IPS-20b (cell line): ENCODE measurements around the gene MYL12B.
A peak's percentile ranks its signal among the peaks of the same experiment; 100 is the strongest.
"Not testable (repeated sequence)": the region's sequence is repeated elsewhere in the genome, so short reads cannot be mapped to it uniquely, and the experiment has no call there.

ENCODE experiments used
- H3K27ac ChIP-seq: one replicate; pipeline ENCODE4 v1.5.1; 2013; ENCODE audit warnings: low read length
- H3K27me3 ChIP-seq: 2 replicates; pipeline ENCODE4 v1.6.1; 2013; ENCODE audit warnings: mild to moderate bottlenecking, low read length, inconsistent platforms; ENCODE audit not compliant: insufficient read depth
- H3K36me3 ChIP-seq: 2 replicates; pipeline ENCODE4 v1.6.1; 2013; ENCODE audit warnings: low read depth, mild to moderate bottlenecking, inconsistent platforms, low read length, moderate library complexity; ENCODE audit not compliant: insufficient read depth
- H3K4me1 ChIP-seq: 2 replicates; pipeline ENCODE4 v1.6.1; 2013; ENCODE audit warnings: mild to moderate bottlenecking, control low read depth, inconsistent platforms, low read length, moderate library complexity; ENCODE audit not compliant: insufficient read depth
- H3K4me3 ChIP-seq: 2 replicates; pipeline ENCODE4 v1.5.1; 2013; ENCODE audit warnings: mild to moderate bottlenecking, low read length, inconsistent platforms
- H3K9ac ChIP-seq: 2 replicates; pipeline ENCODE4 v1.6.1; 2013; ENCODE audit warnings: low read depth, mild to moderate bottlenecking, inconsistent platforms, low read length, moderate library complexity
- H3K9me3 ChIP-seq: 2 replicates; pipeline ENCODE4 v1.6.1; 2013; ENCODE audit warnings: mild to moderate bottlenecking, low read depth, low read length, inconsistent platforms; ENCODE audit not compliant: insufficient read depth

Gene MYL12B

DNA sequence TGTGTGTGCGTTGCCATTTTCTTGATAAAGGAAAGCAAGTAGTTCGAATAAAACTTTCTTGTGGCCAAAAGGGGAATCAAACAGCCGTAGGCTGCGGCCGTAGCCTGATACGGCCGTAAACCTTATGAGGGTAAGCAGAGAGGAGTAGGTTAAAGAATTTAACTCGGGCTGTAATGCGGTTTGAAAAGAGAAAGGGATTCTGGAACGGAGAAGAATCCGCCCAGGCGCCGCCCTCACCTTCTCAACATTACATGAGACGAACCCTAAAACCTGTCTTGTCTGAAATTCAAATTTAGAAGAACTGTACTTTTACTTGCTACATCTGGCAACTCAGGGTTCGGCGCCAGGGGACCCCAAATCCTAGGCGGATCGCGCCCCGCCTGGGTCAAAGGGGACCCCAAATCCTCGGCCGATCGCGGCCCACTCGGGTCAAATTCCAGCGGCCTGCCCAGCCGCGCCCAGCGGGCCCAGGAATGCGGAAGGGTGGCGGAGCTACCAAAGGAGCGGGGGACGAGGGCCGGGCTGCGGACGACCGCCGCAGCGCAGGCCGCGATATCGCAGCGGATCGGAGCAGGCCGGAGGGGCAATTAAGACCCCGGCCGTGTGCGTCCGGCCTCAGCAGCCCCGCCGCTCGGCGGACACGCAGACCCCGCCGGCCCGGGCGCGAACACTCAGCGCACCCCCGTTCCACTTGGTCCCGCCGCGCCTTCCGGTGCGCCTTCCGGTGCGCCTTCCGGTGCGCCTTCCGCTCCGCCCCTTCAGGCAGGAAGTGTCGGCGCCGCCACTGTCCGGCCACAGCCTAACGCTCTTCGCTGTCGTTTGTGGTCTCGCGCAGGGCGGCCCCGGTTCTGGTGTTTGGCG lies at the start of gene MYL12B:
Gene MYL12B (plus strand): TSS at position 761 of the 861 bp plus-strand sequence. CDS start 10,766 bp downstream, outside the sequence.
- Histone ChIP-seq H3K4me1 (peaks cover 20% of the 10 kb centered on the region), H3K4me3 (peak within 1 kb of the TSS; percentile 75), H3K27ac (peak within 1 kb of the TSS; percentile 75)

DNA sequence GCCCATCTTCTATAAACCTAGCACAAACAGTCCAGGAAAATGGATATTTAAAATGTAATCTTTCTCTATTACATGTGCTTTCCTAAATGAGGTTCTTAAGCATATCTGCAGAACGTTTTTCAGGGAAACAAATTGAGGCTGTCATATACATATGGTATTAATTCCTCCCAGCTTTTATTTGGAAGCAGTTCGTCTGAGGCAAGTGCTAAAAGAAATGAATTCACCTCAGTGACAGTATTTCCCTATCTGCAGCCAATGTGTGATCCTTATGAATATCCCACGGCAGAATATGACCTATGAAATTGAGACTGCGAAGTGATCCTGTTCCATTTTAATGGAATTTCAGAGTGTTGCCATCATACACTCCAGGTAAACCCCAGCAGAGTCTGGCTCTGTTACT lies 49.3 kb upstream of the MYL12B start:
- Histone ChIP-seq H3K9ac (no peak overlapping the region), H3K27me3 (no peaks in the 10 kb centered on the region), H3K9me3 (no peaks in the 10 kb centered on the region), H3K36me3 (no peaks in the 10 kb centered on the region), H3K4me3 (no peak overlapping the region), H3K27ac (no peak overlapping the region), H3K4me1 (no peaks in the 10 kb centered on the region)

More for the DNA sequence above, at the start of gene MYL12B:
- no peaks in the 10 kb centered on the region for H3K9me3 ChIP-seq
- peak within 1 kb of the TSS; percentile 86 for H3K9ac ChIP-seq
- H3K27me3 ChIP-seq, result no peaks in the 10 kb centered on the region
- H3K36me3 ChIP-seq, result peaks cover 25% of the 10 kb centered on the region

DNA sequence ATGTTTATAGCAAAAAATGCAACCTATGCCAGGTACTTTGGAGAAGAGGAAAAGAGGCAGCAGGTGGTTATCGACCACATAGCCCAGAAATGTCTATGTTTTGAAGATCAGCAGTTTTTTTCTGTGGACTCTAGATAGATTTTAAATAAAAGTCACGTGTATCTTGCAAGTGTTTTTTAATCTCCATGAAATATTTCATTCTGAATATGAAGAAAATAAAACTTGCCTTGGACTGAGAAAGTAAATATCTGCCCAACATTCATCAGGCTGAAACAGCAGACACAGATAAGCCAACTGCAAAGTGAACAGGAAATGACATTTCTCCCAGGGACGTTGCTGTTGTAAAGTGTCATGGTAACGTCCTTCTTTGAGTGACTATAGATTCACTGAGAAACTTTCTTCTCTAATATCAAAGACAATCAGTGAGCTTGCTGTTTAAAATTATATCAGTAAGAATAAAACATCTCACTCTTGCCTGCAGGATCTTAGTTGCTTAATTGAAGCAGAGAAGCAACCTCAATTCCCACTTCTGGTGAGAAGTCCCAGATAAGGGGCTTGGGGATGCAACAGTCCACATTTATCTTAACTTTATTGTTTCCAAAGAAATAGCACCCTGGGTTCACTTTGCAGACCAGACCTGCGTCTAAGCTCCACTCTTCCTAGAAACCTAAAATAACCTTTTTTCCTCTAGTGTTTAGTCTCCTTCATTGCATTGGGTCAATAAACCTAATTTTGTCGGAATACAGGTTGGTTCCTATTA lies 48.5 kb upstream of the MYL12B start:
- no peaks in the 10 kb centered on the region for H3K9me3 ChIP-seq
- H3K27ac ChIP-seq, result no peak overlapping the region

DNA sequence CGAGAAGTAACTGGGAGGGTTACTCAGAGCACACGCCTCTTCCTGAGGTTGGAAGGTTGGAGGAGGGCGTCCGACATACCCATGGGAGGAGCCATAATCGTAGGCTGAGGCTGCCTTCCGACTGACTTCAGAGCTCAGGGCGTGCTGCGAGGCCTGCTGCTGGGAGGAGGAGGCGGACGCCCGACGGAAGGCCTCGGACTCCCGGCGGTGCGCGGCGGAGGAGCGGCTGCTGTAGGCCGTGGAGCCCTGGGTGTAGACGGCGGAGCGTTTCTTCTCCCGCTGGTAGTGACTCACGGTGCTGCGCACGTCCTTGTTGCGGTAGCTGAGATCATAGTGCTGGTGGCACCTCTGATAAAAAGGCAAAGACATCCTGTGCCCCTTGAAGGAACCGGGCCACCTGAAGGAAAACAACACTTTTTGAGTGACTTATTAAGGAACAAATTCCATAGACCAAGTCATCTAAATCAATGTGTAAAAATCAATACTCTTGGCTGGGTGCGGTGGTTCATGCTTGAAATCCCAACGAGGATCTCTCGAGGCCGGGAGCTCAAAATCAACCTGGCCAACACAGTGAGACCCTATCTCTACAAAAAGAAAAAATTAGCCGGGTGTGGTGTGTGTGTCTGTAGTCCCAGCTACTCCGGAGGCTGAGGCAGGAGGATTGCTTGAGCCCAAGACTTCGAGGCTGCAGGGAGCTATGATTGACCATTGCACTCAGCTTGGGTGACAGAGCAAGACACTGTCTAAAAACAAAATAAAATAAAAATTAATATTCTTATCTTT lies 46.9 kb upstream of the MYL12B start:
- Histone ChIP-seq H3K4me1 (no peaks in the 10 kb centered on the region), H3K4me3 (no peak overlapping the region), H3K9me3 (no peaks in the 10 kb centered on the region), H3K27ac (no peak overlapping the region), H3K36me3 (no peaks in the 10 kb centered on the region), H3K9ac (no peak overlapping the region), H3K27me3 (no peaks in the 10 kb centered on the region)

More for the DNA sequence above, 48.5 kb upstream of the MYL12B start:
- Histone ChIP-seq H3K27me3 (no peaks in the 10 kb centered on the region), H3K4me3 (no peak overlapping the region), H3K9ac (no peak overlapping the region), H3K36me3 (no peaks in the 10 kb centered on the region), H3K4me1 (no peaks in the 10 kb centered on the region)

DNA sequence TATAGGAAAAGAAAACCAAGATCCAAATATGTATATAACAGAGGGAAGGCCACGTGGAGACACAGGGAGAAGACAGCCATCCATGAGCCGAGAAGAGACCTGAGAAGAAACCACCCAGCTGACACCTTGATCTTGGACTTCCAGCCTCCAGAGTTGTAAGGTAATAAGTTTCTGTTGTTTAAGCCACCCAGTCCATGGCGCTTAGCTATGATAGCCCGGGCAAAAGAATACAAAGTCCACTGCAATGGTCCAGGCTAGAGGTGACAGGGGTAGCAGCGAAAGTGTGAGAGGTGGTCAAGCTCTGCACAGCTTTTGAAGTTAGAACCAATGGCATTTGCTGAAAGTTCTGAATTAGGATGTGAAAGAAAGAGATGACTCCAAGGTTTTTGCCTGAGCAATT lies 44.9 kb upstream of the MYL12B start:
- no peaks in the 10 kb centered on the region for H3K27me3 ChIP-seq
- H3K9ac ChIP-seq, result no peak overlapping the region
- no peaks in the 10 kb centered on the region for H3K4me1 ChIP-seq
- H3K27ac ChIP-seq, result no peak overlapping the region
- H3K36me3 ChIP-seq, result no peaks in the 10 kb centered on the region
- H3K4me3 ChIP-seq, result no peak overlapping the region
- no peaks in the 10 kb centered on the region for H3K9me3 ChIP-seq

DNA sequence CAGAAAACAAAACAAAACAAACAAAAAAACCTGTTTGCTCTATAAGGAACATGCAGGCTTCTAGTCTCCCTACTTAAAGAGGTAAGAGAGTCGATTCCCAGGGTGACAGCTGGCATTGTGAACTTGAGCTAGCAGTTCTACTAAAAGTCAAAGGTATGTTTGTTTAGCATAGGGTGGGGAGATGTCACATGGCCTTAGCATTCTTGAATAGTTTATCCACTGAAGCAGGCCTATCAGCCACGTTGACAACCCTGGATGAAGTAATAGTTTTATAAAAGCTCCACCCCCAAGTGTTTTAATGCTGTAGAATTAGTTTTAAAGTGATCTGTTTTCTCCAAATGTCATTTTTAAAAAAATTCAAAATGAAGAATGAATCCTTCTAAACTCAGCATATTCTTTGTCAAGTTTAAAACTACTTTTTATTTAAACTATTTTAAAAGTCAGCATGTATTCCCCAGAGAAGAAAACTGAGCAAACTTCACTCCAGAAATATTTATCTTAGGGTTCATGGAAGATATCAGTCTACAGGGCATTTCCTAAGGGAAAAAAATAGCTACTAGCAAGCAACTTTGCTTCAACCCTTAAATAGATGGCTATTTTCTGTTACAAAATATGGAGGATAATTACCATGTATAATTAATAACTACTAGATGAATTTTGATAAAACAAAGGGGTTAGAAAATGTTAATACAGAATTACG lies 43.8 kb upstream of the MYL12B start:
- no peaks in the 10 kb centered on the region for H3K27me3 ChIP-seq
- no peak overlapping the region for H3K4me3 ChIP-seq
- H3K9me3 ChIP-seq, result no peaks in the 10 kb centered on the region
- H3K36me3 ChIP-seq, result no peaks in the 10 kb centered on the region
- H3K9ac ChIP-seq, result no peak overlapping the region
- no peak overlapping the region for H3K27ac ChIP-seq
- no peaks in the 10 kb centered on the region for H3K4me1 ChIP-seq

DNA sequence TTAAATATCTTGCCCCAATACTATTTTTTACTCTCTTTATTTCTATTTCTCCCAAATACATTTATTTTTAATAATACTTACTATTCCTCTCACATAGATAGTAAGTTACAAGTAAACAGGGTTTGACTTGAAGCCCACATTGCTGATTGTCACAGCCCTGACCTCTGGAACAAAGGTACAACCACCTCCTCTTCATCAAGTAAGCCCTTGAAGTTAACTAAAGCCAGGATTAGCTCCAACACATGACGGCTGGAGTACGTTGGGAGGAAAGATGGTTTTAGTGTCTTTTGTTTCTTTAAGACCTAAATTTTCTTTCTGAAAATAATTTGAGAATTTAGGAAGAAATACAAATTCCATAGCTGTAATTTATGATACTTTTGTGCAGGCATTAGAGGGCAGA lies 43.1 kb upstream of the MYL12B start:
- Histone ChIP-seq H3K9ac (no peak overlapping the region), H3K27ac (no peak overlapping the region), H3K4me3 (no peak overlapping the region), H3K9me3 (no peaks in the 10 kb centered on the region), H3K36me3 (no peaks in the 10 kb centered on the region), H3K27me3 (no peaks in the 10 kb centered on the region), H3K4me1 (no peaks in the 10 kb centered on the region)

DNA sequence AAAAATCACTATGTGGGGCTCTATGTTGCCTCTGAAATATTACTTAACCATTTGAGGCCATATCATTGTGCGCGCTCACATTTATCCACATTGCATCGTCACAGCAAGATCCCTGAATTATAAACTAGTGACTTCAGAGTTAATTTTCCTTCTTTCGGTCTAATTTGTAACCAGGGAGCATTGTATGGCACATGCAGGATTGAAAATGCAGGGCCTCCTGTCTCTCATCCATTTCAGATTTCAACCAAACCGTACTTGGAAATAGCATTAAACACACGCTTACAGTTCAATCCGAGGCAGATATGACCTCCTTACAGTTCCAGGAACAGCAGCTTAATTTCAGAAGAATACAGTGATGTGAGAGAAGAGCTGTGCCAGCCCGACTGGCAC lies 42.7 kb upstream of the MYL12B start:
- Histone ChIP-seq H3K4me3 (no peak overlapping the region), H3K27ac (no peak overlapping the region), H3K36me3 (no peaks in the 10 kb centered on the region), H3K9ac (0 out of 2 replicates have a peak overlapping the region, but pooled peaks have one; percentile 18), H3K9me3 (no peaks in the 10 kb centered on the region), H3K27me3 (no peaks in the 10 kb centered on the region), H3K4me1 (no peaks in the 10 kb centered on the region)

DNA sequence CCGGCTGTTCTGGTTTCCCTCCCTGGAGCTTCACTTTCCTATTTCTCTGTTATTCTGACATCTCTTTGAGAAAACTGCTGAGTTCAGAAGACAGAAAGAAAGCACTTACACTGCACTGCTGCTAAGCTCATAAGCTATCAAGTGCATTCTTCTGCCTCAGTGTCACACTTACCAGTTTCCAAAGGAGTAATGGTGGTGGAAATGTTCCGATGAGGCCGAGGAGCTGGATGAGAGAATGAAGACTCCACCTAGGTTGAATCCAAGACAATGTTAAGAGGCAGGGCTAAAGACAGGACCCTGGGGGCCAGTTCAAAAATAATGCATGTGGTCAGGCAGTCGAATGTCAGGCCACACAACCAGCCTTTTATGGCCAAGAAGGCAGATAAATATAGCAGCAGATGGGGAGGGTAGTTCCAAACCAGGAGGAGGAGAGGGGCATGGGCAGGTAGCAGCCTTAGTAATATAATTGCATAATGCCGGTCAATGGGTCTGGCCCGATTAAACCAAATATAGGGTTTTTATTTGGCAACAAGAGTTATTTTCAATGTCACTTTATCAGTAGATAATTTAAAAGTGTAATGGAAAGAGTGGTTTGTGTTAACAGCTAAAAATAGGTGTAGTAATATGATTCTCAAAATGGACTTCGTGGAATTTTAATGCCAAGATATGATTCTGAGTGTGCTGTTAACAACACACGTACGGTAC lies 42.1 kb upstream of the MYL12B start, which contains the start of gene MYOM1:
Gene MYOM1 (minus strand): TSS at position 338 of the 705 bp plus-strand sequence. CDS start 4,745 bp downstream, outside the sequence.
- Histone ChIP-seq H3K27ac (no peak within 1 kb of the TSS), H3K4me3 (no peak within 1 kb of the TSS), H3K4me1 (no peaks in the 10 kb centered on the region), H3K36me3 (no peaks in the 10 kb centered on the region), H3K27me3 (no peaks in the 10 kb centered on the region), H3K9me3 (no peaks in the 10 kb centered on the region), H3K9ac (0 out of 2 replicates have a peak within 1 kb of the TSS, but pooled peaks have one; percentile 18)

DNA sequence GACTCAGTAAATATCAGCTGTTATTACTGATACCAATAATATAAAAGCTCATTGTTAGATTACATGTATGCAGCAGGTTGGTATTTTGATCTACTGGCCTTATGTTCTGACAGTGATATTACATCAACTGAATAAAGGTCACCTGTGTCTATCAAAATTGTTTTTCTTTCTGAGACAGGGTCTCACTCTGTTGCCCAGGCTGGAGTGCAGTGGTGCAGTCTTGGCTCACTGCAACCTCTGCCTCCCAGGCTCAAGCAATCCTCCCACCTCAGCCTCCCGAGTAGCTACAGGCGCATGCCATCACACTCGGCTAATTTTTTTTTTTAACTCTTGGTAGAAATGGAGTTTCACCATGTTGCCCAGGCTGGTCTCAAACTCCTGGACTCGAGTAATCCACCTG lies 41.1 kb upstream of the MYL12B start:
- not testable (repeated sequence) for H3K27ac ChIP-seq, H3K4me1 ChIP-seq, H3K36me3 ChIP-seq, H3K9me3 ChIP-seq, H3K9ac ChIP-seq, H3K27me3 ChIP-seq, H3K4me3 ChIP-seq
